ENCODE data around the gene ALAS1. TPM values are rescaled to one million over a fixed set of nuclear protein-coding genes. Genes with fewer than 3 reads are reported as not detected.

ALAS1 gene
- total and polyA plus RNA-seq, 2 experiments from 2014 or later: 17.8 to 42.8 TPM

- no peak for TF ChIP-seq NANOG (IDR thresholded peaks at IDR 0.05; ENCODE audit: borderline replicate concordance)
- no peak for TF ChIP-seq EZH2phosphoT487 (IDR thresholded peaks at IDR 0.05; ENCODE audit: unreplicated experiment)
- no peak for TF ChIP-seq CTCF (conservative IDR thresholded peaks at IDR 0.05; ENCODE audit: low read depth in 2 of 2)
Observed at GRCh38 chr3:52190294-52191074, 7.5 kb upstream of the ALAS1 start (continued).

GRCh38 chr3:52191663-52192062 lies 6.3 kb upstream of the ALAS1 start:
- H3K79me2 ChIP-seq (replicated peaks; ENCODE audit: insufficient read depth): no peaks in the 10 kb centered on the region
- no peak overlapping the region for H3K27ac ChIP-seq (ENCODE audit: low read depth)
- ATAC-seq: no peak
- no peaks in the 10 kb centered on the region for H4K20me1 ChIP-seq (replicated peaks; ENCODE audit: insufficient read depth)
- no peak overlapping the region for H2AFZ ChIP-seq
- H3K4me3 Mint-ChIP-seq: no peak overlapping the region
- no peaks in the 10 kb centered on the region for H3K36me3 ChIP-seq (ENCODE audit: insufficient read depth)
- H3K4me1 Mint-ChIP-seq: peaks cover 5% of the 10 kb centered on the region; the same call in 1 of the 3 replicates
- no peak overlapping the region for H3K27ac Mint-ChIP-seq
- H3K9me2 ChIP-seq (ENCODE audit: insufficient read depth): no peaks in the 10 kb centered on the region
- H3K27me3 ChIP-seq (ENCODE audit: insufficient read depth): no peaks in the 10 kb centered on the region
- H3K4me3 ChIP-seq: no peak overlapping the region
- no peak overlapping the region for H3K4me2 ChIP-seq
- no peaks in the 10 kb centered on the region for H3K4me1 ChIP-seq (ENCODE audit: insufficient read depth)
- H3K9me3 Mint-ChIP-seq: no peaks in the 10 kb centered on the region
- no peaks in the 10 kb centered on the region for H3K36me3 Mint-ChIP-seq (ENCODE audit: low read depth)
- H3K27me3 Mint-ChIP-seq (ENCODE audit: insufficient read depth, low read depth, poor library complexity): peaks cover 19% of the 10 kb centered on the region
- DNase-seq (ENCODE audit: low spot score): no peak
- H3F3A ChIP-seq (replicated peaks; ENCODE audit: low read depth): 0 out of 2 replicates have a peak, but pooled peaks cover 4% of the 10 kb centered on the region
- TF ChIP-seq NANOG (IDR thresholded peaks at IDR 0.05; ENCODE audit: borderline replicate concordance) (no peak), POLR2AphosphoS5 (IDR thresholded peaks at IDR 0.05; ENCODE audit: low read depth) (no peak), CREB1 (CRISPR knock-in tag; IDR thresholded peaks at IDR 0.05; ENCODE audit: low read depth) (no peak), ZNF331 (CRISPR knock-in tag; IDR thresholded peaks at IDR 0.05; ENCODE audit: low read depth) (no peak), ZNF114 (CRISPR knock-in tag; IDR thresholded peaks at IDR 0.05) (no peak), JUNB (IDR thresholded peaks at IDR 0.05; ENCODE audit: unreplicated experiment) (no peak), EZH2 (IDR thresholded peaks at IDR 0.05; ENCODE audit: low read depth, unreplicated experiment) (no peak), CTCF (conservative IDR thresholded peaks at IDR 0.05; ENCODE audit: low read depth in 2 of 2) (no peak), STAT1 (IDR thresholded peaks at IDR 0.05; ENCODE audit: unreplicated experiment) (no peak), ETS1 (IDR thresholded peaks at IDR 0.05) (no peak), ZNF462 (CRISPR knock-in tag; IDR thresholded peaks at IDR 0.05) (no peak), EZH2phosphoT487 (IDR thresholded peaks at IDR 0.05; ENCODE audit: unreplicated experiment) (no peak)

Data from GM23338 (cell line).